Liver (tissue), 9 donors: ENCODE data around the gene DCTN1. TPM values are rescaled to one million over a fixed set of nuclear protein-coding genes. Genes with fewer than 3 reads are reported as not detected.

Experiments
- DNase-seq: peaks from one replicate; pipeline ENCODE4 v3.0.0-alpha.2; 2017; ENCODE audit warnings: low spot score
- H3K27ac ChIP-seq, 2 donors: one replicate each; pipeline ENCODE4 v1.7.0; 2013; ENCODE audit warnings: inconsistent platforms in 2 of 2, low read length in 2 of 2, control low read depth in 1 of 2, low read depth in 1 of 2, mild to moderate bottlenecking in 1 of 2
- H3K27me3 ChIP-seq, 4 donors: one replicate each; pipeline versions ENCODE4 v1.6.1 to v1.7.0; 2013; ENCODE audit warnings: low read length in 3 of 4, inconsistent platforms in 1 of 4, mild to moderate bottlenecking in 1 of 4, moderate library complexity in 1 of 4; ENCODE audit not compliant: control insufficient read depth in 4 of 4, insufficient read depth in 4 of 4
- H3K36me3 ChIP-seq, 4 donors: one replicate each; pipeline versions ENCODE4 v1.6.1 to v1.7.0; 2013; ENCODE audit warnings: low read length in 3 of 4, mild to moderate bottlenecking in 3 of 4, low read depth in 1 of 4, moderate library complexity in 1 of 4; ENCODE audit not compliant: control insufficient read depth in 4 of 4, insufficient read depth in 3 of 4
- H3K4me1 ChIP-seq, 4 donors: one replicate each; pipeline versions ENCODE4 v1.6.1 to v1.7.0; 2013; ENCODE audit warnings: low read length in 3 of 4, mild to moderate bottlenecking in 3 of 4, moderate library complexity in 1 of 4; ENCODE audit not compliant: control insufficient read depth in 4 of 4, insufficient read depth in 4 of 4
- H3K4me3 ChIP-seq, 3 donors: one replicate each; pipeline versions ENCODE4 v1.6.1 to v1.7.0; 2013; ENCODE audit warnings: low read length in 3 of 3, control low read depth in 1 of 3, low read depth in 1 of 3, mild to moderate bottlenecking in 1 of 3
- H3K9ac ChIP-seq, 2 donors: one replicate each; pipeline ENCODE4 v1.7.0; 2013; ENCODE audit warnings: low read length in 2 of 2, mild to moderate bottlenecking in 2 of 2, moderate library complexity in 2 of 2, control low read depth in 1 of 2, low read depth in 1 of 2
- H3K9me3 ChIP-seq, 4 donors: one replicate each; pipeline versions ENCODE4 v1.6.1 to v1.7.0; 2013; ENCODE audit warnings: low read length in 3 of 4; ENCODE audit not compliant: control insufficient read depth in 4 of 4
- EGR1 ChIP-seq, 2 donors: IDR thresholded peaks; 2 replicates each; pipeline ENCODE4 v1.6.1; 2016 to 2018; ENCODE audit warnings: antibody characterized with exemption in 2 of 2, low read depth in 2 of 2
- FOXA1 ChIP-seq: IDR thresholded peaks from 2 replicates; pipeline ENCODE4 v1.6.1; 2016; ENCODE audit warnings: antibody characterized with exemption
- GABPA ChIP-seq, 2 donors: IDR thresholded peaks in 1 of 2; conservative IDR thresholded peaks in 1 of 2; 2 replicates each; pipeline ENCODE4 v1.6.1; 2016; ENCODE audit warnings: antibody characterized with exemption in 2 of 2, mild to moderate bottlenecking in 1 of 2, moderate library complexity in 1 of 2
- HNF4A ChIP-seq, 2 donors: conservative IDR thresholded peaks; 2 replicates each; pipeline ENCODE4 v1.6.1; 2016; ENCODE audit warnings: antibody characterized with exemption in 2 of 2, mild to moderate bottlenecking in 2 of 2
- HNF4G ChIP-seq: IDR thresholded peaks from 2 replicates; pipeline ENCODE4 v1.6.1; 2016; ENCODE audit warnings: antibody characterized with exemption
- JUND ChIP-seq, 2 donors: IDR thresholded peaks; 2 replicates each; pipeline ENCODE4 v1.6.1; 2016; ENCODE audit warnings: antibody characterized with exemption in 2 of 2
- RAD21 ChIP-seq, 2 donors: IDR thresholded peaks; 2 replicates each; pipeline ENCODE4 v1.6.1; 2016; ENCODE audit warnings: antibody characterized with exemption in 2 of 2, mild to moderate bottlenecking in 2 of 2
- RXRA ChIP-seq, 2 donors: IDR thresholded peaks; 2 replicates each; pipeline ENCODE4 v1.6.1; 2017 to 2018; ENCODE audit warnings: antibody characterized with exemption in 2 of 2, mild to moderate bottlenecking in 1 of 2
- SP1 ChIP-seq: IDR thresholded peaks from 2 replicates; pipeline ENCODE4 v1.6.1; 2018; ENCODE audit warnings: antibody characterized with exemption, mild to moderate bottlenecking
- TAF1 ChIP-seq: conservative IDR thresholded peaks from 2 replicates; pipeline ENCODE4 v1.6.1; 2016; ENCODE audit warnings: antibody characterized with exemption, mild to moderate bottlenecking
- WGBS: extraction: QIAGEN DNeasy Blood & Tissue Kit; methylation state at CpG from one replicate; pipeline ENCODE4 v1.1.7; 2013; 5-methylcytosine and 5-hydroxymethylcytosine counted together
- polyA plus RNA-seq, 2 donors: library from polyadenylated mRNA; stranded (reverse) in 1 of 2; unstranded in 1 of 2; fragments of 200-250 nt in 1 of 2; fragments of >200 nt in 1 of 2; fragmentation: Nextera tagmentation in 1 of 2; extraction: Ambion mirVana in 1 of 2; gene quantifications; one replicate each; pipeline versions ENCODE4 v1.2.1 to v1.2.3, GENCODE V29; 2013 to 2015
- total RNA-seq, 2 donors: library from RNA; depleted of rRNA; stranded (reverse); fragments of >200 nt; gene quantifications; one replicate each; pipeline ENCODE4 v1.2.3, GENCODE V29; 2014
- TF ChIP-seq, protein P1 (sequence below): IDR thresholded peaks from 2 replicates; pipeline ENCODE4 v1.6.1; 2016; ENCODE audit warnings: antibody characterized with exemption
- TF ChIP-seq, protein P2 (sequence below): IDR thresholded peaks from 2 replicates; pipeline ENCODE4 v1.6.1; 2016; ENCODE audit warnings: antibody characterized with exemption
- donor health status: healthy.
- donor health status: healthy.
- donor health status: healthy.
- donor health status: healthy.
- donor health status: healthy.

The DCTN1 gene
- total and polyA plus RNA-seq, 4 donors: 29.7 to 40.9 (median 33.5) TPM

DNA sequence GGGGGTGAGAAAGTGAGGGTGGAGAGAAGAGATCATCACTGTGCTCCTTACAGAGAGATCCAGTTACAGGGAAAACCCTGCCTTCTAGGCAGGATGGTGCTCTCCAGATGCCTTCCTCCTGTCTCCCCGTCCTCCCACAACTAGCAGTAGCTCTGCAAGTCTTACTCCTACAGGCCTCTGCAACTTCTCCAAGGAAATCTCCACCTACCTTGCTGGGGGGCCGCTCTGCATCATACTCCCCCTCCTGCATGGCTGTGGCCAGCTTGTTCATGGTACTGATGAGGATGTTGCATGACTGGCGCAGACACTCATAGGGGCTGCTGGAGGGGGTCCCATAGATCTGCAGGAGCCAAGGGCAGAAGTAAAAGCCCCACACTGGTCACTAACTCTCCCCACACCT is 14.1 kb downstream of the DCTN1 start (continued):
- TF ChIP-seq JUND (IDR thresholded peaks at IDR 0.05): no peak
- TF ChIP-seq EGR1 (IDR thresholded peaks at IDR 0.05; ENCODE audit: low read depth in 2 of 2): no peak
- TF ChIP-seq, protein P1, sequence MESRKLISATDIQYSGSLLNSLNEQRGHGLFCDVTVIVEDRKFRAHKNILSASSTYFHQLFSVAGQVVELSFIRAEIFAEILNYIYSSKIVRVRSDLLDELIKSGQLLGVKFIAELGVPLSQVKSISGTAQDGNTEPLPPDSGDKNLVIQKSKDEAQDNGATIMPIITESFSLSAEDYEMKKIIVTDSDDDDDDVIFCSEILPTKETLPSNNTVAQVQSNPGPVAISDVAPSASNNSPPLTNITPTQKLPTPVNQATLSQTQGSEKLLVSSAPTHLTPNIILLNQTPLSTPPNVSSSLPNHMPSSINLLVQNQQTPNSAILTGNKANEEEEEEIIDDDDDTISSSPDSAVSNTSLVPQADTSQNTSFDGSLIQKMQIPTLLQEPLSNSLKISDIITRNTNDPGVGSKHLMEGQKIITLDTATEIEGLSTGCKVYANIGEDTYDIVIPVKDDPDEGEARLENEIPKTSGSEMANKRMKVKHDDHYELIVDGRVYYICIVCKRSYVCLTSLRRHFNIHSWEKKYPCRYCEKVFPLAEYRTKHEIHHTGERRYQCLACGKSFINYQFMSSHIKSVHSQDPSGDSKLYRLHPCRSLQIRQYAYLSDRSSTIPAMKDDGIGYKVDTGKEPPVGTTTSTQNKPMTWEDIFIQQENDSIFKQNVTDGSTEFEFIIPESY: no peak
- no peak for TF ChIP-seq SP1
- TF ChIP-seq RXRA (IDR thresholded peaks at IDR 0.05): no peak
- no peak for TF ChIP-seq RAD21 (IDR thresholded peaks at IDR 0.05)
- TF ChIP-seq GABPA (IDR thresholded peaks at IDR 0.05 in 1 of 2, conservative IDR thresholded peaks at IDR 0.05 in 1 of 2): no peak

DNA sequence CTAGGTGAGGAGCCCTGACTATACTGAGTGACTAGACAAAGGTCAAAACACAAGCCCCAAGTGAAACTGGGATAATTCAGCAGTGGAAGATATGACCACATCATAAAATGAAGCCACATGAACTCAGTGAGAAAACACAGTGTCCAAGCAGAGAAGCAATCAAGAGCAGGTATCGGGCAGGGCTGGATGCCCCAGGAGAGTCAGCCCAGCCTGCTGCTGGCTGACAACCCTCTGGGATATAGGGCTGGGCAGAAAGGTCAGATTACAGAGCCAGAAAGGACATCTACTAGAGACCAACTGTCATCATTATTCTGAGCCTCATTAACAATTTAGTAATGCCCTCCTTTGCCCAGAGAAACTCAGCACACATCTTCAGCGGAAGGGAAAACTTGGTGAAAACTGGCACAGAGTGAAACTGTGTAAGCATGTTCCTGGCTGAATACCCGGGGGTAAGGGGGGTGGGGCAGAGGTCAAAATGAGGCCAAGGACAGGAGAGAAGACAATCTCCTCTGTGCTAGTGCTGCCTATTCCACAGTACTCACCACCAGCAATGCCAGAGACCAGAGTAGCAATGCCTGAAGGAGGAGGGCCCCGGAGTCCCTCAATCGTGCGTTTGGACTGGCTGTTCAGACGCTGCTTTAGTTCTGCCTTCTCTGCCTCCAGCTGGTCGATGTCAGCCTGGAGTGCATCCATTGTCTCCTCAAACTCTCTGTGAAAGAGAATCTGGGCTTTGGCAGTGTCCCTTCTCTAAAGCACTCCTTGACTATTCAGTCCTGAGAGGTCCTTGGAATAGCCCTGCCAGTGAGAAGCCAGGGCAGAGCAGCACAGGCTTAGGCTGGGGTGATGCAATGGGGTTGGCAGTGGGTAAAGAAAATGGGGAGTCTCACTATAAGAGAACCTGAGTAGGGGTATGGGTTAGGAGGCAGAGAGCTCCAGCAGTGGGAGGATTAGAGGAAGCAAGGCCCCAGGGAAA is 15.3 kb downstream of the DCTN1 start:
- no peak for DNase-seq
- 56% methylated on average over 8 of the region's 8 CpGs for WGBS
- H3K27me3 ChIP-seq: no peaks in the 10 kb centered on the region
- TF ChIP-seq RXRA (IDR thresholded peaks at IDR 0.05): peak; percentile 60 to 75
- no peak for TF ChIP-seq SP1
- peaks cover 17 to 95% (median 71%) of the 10 kb centered on the region in 4 donors for H3K36me3 ChIP-seq
- no peak overlapping the region for H3K4me3 ChIP-seq
- H3K9ac ChIP-seq: no peak overlapping the region
- H3K27ac ChIP-seq: no peak overlapping the region
- H3K9me3 ChIP-seq: no peaks in the 10 kb centered on the region
- H3K4me1 ChIP-seq: peaks cover 0 to 14% (median 11%) of the 10 kb centered on the region in 4 donors

DNA sequence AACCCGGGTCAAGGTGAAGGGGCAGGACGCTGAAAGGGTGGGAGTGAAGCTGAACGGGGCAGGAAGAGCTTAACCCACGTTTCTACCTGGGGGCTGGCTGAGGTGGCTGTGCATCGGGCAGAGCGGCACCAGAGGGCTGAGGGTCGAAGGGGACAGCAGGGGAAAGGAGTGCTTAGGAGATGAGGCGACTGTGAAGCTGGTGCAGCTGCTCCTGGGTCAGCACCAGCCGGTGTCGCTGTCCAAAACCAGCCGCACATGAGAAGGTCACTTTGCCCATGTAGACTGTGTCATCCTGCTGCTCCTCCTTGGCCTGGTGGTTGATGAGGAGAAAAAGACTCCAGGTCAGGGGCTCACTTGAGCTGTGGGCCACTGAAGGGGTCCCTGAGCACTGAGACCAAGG is 18.8 kb downstream of the DCTN1 start:
- 91% methylated on average over 11 of the region's 11 CpGs for WGBS
- H3K27me3 ChIP-seq: no peaks in the 10 kb centered on the region
- no peaks in the 10 kb centered on the region for H3K9me3 ChIP-seq
- no peak overlapping the region for H3K9ac ChIP-seq
- peaks cover 0 to 14% (median 11%) of the 10 kb centered on the region in 4 donors for H3K4me1 ChIP-seq
- no peak overlapping the region for H3K4me3 ChIP-seq
- no peak for DNase-seq
- H3K27ac ChIP-seq: no peak overlapping the region
- H3K36me3 ChIP-seq: peaks cover 9 to 85% (median 52%) of the 10 kb centered on the region in 4 donors
- TF ChIP-seq SP1: no peak
- TF ChIP-seq, protein P2, sequence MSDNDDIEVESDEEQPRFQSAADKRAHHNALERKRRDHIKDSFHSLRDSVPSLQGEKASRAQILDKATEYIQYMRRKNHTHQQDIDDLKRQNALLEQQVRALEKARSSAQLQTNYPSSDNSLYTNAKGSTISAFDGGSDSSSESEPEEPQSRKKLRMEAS: no peak
- TF ChIP-seq TAF1: no peak
- TF ChIP-seq RXRA (IDR thresholded peaks at IDR 0.05): no peak
- TF ChIP-seq RAD21 (IDR thresholded peaks at IDR 0.05): no peak
- TF ChIP-seq FOXA1: no peak
- TF ChIP-seq HNF4A (conservative IDR thresholded peaks at IDR 0.05): no peak
- no peak for TF ChIP-seq HNF4G
- TF ChIP-seq, protein P1: no peak
